HG02763 (cell line): ENCODE results near the gene ATP7A.
"Not testable (repeated sequence)": the region's sequence is repeated elsewhere in the genome, so short reads cannot be mapped to it uniquely, and the experiment has no call there.

Experiments used
- ATAC-seq: cut with Tn5 transposase; IDR thresholded peaks from one replicate; pipeline ENCODE4 v1.9.1; 2021; ENCODE audit warnings: mild to moderate bottlenecking, moderate library complexity; ENCODE audit not compliant: unreplicated experiment

ATP7A gene

GRCh38 chrX:77945031-77945430 is 34.5 kb downstream of the ATP7A start:
- ATAC-seq = not testable (repeated sequence)

- no peak for ATAC-seq
Observed at GRCh38 chrX:77945910-77946545, 35.5 kb downstream of the ATP7A start.

- no peak for ATAC-seq
Observed at GRCh38 chrX:77946571-77946970, 36.1 kb downstream of the ATP7A start.

DNA sequence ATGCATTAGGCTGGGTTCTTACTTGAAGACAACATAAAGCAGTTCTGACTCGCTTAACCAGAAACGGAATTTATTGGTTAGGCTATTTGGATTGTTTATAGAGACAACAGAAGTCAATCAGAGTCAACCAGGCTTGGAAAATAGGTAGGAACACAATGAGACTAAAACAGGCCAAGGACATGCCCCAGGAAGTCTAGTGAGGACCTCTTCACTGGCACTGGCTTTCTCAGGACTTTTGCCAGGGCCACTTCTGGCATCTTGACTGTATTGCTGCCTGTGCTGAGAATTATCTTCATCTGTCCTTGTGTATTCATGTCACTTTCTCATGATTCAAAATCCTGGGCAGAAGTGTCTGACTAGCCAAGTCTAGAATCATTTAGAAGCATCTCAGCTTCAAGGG is 39.3 kb downstream of the ATP7A start:
- ATAC-seq = no peak

- no peak for ATAC-seq
Observed at GRCh38 chrX:77952173-77952572, 41.7 kb downstream of the ATP7A start.

- ATAC-seq = no peak
Observed at GRCh38 chrX:77953302-77953701, 42.8 kb downstream of the ATP7A start.

GRCh38 chrX:77953708-77954107 is 43.2 kb downstream of the ATP7A start:
- no peak for ATAC-seq

GRCh38 chrX:77960567-77960966 is 50.1 kb downstream of the ATP7A start:
- ATAC-seq = no peak

- ATAC-seq = no peak
Observed at GRCh38 chrX:77961063-77961462, 50.6 kb downstream of the ATP7A start.

DNA sequence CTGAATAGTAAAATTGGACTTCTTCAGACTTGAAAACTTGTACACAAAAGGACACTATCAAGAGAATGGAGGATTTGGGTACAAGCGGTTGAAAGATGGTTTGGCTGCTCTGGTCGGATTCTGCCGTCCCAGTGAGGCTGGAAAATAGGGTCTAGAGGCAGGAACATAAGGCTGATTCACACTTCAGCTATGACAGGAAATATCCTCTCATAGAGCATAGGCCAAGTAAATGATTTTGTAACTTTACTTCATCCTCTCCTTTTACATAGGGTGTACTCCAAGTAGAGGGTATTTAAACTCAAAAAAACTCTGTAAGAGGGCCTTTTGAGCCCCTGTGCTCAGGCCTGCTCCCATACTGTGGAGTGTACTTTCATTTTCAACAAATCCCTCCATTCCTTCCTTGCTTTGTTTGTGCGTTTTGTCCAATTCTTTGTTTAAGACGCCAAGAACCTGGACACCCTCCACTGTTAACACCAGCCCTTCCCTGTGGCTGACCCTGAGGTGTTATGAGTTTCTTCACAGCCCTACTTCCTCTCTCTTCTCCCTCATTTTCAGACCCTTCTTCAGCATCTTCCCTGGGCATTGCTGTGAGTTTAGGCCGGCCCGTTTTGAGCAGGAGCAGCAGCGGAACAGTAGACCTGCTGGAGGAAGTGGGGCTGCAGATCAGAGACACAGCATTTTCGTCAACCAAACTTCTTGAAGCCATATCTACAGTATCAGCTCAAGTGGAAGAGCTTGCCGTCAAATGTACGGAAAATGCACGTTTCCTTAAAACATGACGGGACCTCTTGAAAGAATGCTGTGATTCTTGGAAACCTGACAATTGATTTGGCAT is 51.8 kb downstream of the ATP7A start:
- ATAC-seq = no peak

DNA sequence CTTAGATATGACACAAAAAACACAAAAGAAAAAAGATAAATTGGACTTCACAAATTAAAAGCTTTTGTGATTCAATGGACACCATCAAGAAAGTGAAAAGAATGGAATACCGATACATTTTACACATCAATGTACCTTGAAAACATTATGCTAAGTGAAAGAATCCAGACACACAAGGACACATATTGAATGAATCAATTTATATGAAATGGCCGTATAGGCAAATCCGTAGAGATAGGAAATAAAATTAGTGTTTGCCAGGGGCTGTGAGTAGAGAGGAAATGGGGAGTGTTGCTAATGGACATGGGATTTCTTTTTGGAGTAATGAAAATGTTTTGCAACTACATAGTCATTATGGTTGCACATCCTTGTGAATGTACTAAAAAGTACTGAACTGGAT is 55.9 kb downstream of the ATP7A start:
- no peak for ATAC-seq

DNA sequence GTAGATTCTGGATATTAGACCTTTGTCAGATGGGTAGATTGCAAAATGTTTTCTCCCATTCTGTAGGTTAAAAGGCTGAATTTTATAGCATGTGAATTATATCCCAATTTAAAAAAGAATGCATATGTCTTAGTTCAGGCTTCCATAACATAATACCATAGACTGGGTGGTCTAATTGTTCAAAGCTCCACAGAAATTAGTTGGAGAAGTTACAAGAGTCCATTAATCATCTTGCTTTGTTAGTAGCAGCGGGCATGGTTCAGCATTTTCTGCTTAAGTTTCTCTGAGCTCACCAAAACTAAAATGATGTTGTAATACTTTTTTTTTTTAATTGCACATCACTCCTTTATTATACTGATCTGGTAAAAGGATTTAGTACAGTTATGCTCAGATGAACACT is 57.1 kb downstream of the ATP7A start:
- ATAC-seq = no peak

GRCh38 chrX:77969538-77969937 is 59.0 kb downstream of the ATP7A start, which contains the start of gene PGAM4:
Gene PGAM4 (minus strand): TSS chrX:77969638. CDS start chrX:77969638, 0 bp downstream.
- no peak for ATAC-seq

DNA sequence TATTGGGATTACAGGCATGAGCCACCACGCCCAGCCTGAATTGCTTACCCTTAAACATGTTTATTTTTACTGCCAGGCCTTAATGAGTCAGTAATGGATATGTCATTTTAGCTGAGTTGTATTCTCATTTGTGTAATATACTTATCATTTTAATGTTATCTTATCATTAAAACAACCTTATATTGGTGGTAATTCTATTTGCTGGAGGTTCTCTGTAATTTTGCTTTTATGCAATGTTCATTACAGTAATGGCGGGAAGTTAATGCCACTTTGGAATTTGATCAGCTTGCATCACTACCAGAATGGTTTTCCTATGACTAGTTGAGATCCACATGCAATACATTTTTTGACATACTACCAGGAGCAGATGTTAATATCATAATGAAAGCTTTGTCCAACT is 65.3 kb downstream of the ATP7A start:
- no peak for ATAC-seq

- ATAC-seq = no peak
Observed at GRCh38 chrX:77977095-77977494, 66.6 kb downstream of the ATP7A start.

DNA sequence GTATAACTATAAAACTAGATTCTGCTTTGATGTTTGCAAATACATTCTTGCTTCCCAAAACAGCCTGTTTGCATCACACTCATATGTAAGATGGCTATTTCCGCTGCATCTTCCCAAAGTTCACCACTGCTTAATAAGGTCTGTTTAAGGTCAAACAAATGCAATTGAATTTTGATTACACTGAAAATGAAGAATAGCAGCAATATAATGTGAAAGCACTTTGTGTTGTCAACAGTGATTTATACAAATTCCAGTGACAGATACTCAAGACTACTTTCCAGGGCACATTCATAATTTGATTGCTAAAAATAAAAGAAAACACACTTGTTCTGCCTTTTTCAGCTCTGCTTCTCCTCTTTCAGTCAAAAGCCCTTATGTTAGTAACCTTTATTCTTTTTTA is 67.0 kb downstream of the ATP7A start:
- ATAC-seq = no peak

- no peak for ATAC-seq
Observed at GRCh38 chrX:77979870-77980269, 69.4 kb downstream of the ATP7A start.

GRCh38 chrX:78011846-78012245 is 101.4 kb downstream of the ATP7A start:
- no peak for ATAC-seq

DNA sequence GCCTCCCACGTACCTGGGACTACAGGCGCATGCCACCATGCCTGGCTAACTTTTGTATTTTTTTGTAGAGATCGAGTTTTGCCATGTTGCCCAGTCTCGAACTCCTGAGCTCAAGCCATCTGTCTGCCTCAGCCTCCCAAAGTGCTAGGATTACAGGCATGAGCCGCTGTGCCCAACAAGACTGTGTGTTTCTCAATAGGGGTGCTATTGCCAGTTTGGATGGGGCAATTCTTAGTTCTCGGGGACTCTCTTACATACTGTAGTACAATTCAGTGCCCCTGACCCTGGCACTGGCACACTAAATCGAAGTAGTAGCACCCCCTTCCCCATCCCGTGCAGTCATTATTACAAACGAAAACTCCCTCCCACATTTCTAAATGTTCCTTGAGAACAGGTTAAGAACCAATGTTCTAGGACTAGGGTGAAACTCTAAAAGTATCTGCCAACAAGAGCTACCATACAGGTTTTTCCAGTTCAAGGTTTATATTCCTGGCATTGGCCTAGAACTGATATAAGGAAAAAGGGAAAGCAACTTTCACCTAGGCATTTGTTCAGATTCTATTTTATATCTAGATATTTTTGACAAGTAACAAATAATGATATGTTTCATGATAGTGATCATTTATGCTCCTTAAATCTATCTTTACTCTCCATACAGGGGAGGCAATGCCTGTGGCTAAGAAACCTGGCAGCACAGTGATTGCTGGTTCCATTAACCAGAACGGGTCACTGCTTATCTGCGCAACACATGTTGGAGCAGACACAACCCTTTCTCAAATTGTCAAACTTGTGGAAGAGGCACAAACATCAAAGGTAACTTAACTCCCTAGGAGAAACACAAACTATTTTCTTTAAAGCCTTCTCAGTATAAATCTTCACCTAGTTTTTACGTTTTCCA is 109.3 kb downstream of the ATP7A start:
- no peak for ATAC-seq

- no peak for ATAC-seq
Observed at GRCh38 chrX:78024349-78025059, 114.0 kb downstream of the ATP7A start.

- ATAC-seq = no peak
Observed at GRCh38 chrX:78027798-78028197, 117.3 kb downstream of the ATP7A start.
